Colonic mucosa (tissue), 4 donors: Measurements from ENCODE around the gene ARMC3. TPM values are rescaled to one million over a fixed set of nuclear protein-coding genes. Genes with fewer than 3 reads are reported as not detected.
"Not testable (repeated sequence)": the region's sequence is repeated elsewhere in the genome, so short reads cannot be mapped to it uniquely, and the experiment has no call there.

ENCODE experiments used
- DNase-seq: peaks from one replicate; pipeline ENCODE4 v3.0.0-alpha.2; 2020
- H3K27ac ChIP-seq: fragments of 200-600 bp; one replicate; pipeline ENCODE4 v1.8.0; 2021
- H3K27me3 ChIP-seq: fragments of 200-600 bp; one replicate; pipeline ENCODE4 v1.8.0; 2021
- H3K36me3 ChIP-seq: fragments of 200-600 bp; one replicate; pipeline ENCODE4 v1.8.0; 2021
- H3K4me1 ChIP-seq: fragments of 200-600 bp; one replicate; pipeline ENCODE4 v1.8.0; 2021; ENCODE audit warnings: mild to moderate bottlenecking
- H3K4me3 ChIP-seq: fragments of 200-600 bp; one replicate; pipeline ENCODE4 v1.8.0; 2021
- H3K9ac ChIP-seq, 2 donors: one replicate each; pipeline ENCODE4 v1.7.0; 2013; ENCODE audit warnings: control low read depth in 2 of 2, low read depth in 2 of 2, low read length in 2 of 2
- H3K9me3 ChIP-seq: fragments of 200-600 bp; one replicate; pipeline ENCODE4 v1.8.0; 2021
- intact Hi-C: fragments of 100-400 bp; cut with DNase I; formaldehyde crosslinking; loops from one replicate; pipeline ENCODE4 v1.14.1; 2022
- total RNA-seq, 2 donors: library from RNA; stranded (reverse); fragmentation: NEBNext Ultra II Directional in 1 of 2; extraction: Animal tissue kit (Norgen Biotek cat#: 25700) in 1 of 2; gene quantifications; one replicate each; pipeline ENCODE4 v1.2.1, GENCODE V29; 2021
- TF ChIP-seq, protein P1 (sequence below): fragments of 200-600 bp; IDR thresholded peaks from one replicate; pipeline ENCODE4 v1.8.0; 2022; ENCODE audit warnings: antibody characterized with exemption, mild to moderate bottlenecking
- donor health status: healthy.
- donor health status: DM: no; HTN: no; CAD: no.
- donor health status: DM: no; HTN: no; CAD: no.

ARMC3 gene
- total RNA-seq, 2 donors from 2014 or later = not detected

DNA sequence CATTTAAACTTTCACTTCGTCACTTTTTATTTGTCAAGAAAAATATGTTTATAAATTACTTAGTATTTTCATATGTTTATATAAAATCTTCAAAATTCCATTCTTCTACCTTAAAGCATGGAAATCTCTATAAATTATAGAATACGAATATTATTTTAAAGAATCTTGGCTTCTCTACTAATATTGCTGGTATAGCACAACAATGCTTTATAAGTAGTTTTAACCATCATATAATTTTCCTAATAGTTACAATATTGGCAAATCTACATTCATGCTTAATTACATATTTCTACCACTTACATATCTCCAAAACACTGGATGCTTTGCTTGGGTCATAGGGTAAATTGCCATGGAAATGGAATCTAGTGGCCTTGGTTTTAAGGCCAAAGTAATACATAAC is 21.1 kb upstream of the ARMC3 start:
- Histone ChIP-seq H3K27ac (no peak overlapping the region), H3K27me3 (no peaks in the 10 kb centered on the region), H3K4me3 (no peak overlapping the region), H3K9ac (no peak overlapping the region), H3K36me3 (no peaks in the 10 kb centered on the region), H3K9me3 (no peaks in the 10 kb centered on the region), H3K4me1 (no peaks in the 10 kb centered on the region)
- DNase-seq = no peak
- intact Hi-C loops = no loop called here
- TF ChIP-seq, protein P1, sequence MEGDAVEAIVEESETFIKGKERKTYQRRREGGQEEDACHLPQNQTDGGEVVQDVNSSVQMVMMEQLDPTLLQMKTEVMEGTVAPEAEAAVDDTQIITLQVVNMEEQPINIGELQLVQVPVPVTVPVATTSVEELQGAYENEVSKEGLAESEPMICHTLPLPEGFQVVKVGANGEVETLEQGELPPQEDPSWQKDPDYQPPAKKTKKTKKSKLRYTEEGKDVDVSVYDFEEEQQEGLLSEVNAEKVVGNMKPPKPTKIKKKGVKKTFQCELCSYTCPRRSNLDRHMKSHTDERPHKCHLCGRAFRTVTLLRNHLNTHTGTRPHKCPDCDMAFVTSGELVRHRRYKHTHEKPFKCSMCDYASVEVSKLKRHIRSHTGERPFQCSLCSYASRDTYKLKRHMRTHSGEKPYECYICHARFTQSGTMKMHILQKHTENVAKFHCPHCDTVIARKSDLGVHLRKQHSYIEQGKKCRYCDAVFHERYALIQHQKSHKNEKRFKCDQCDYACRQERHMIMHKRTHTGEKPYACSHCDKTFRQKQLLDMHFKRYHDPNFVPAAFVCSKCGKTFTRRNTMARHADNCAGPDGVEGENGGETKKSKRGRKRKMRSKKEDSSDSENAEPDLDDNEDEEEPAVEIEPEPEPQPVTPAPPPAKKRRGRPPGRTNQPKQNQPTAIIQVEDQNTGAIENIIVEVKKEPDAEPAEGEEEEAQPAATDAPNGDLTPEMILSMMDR = no peak

DNA sequence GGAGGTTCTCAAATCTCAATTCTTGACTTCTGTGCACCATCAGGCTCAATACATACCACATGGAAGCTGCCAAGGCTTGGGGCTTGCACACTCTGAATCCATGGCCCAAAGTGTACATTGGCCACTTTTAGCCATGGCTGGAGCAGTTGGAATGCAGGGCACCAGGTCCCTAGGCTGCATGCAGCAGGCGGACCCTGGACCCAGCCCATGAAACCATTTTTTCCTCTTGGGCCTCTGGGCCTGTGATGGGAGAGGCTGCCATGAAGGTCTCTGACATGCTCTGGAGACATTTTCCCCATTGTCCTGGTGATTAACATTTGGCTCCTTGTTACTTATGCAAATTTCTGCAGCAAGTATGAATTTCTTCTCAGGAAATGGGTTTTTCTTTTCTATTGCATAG is 19.0 kb upstream of the ARMC3 start:
- Histone ChIP-seq H3K27me3 (no peaks in the 10 kb centered on the region), H3K27ac (no peak overlapping the region), H3K9me3 (no peaks in the 10 kb centered on the region), H3K4me3 (no peak overlapping the region), H3K36me3 (no peaks in the 10 kb centered on the region), H3K9ac (no peak overlapping the region), H3K4me1 (no peaks in the 10 kb centered on the region)
- intact Hi-C loops = no loop called here
- no peak for DNase-seq
- TF ChIP-seq, protein P1 = no peak

DNA sequence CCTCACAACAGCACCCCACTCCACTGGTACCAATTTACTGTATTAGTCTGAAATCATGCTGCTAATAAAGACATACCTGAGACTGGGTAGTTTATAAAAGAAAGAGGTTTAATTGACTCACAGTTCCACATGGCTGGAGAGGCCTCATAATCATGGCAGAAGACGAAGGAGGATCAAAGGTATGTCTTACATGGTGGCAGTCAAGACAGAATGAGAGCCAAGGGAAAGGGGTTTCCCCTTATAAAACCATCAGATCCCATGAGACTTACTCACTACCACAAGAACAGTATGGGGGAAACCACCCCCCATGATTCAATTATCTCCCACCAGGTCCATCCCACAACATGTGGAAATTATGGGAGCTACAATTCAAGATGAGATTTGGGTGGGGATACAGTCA is 18.2 kb upstream of the ARMC3 start:
- H3K4me3 ChIP-seq, DNase-seq, H3K4me1 ChIP-seq, H3K9ac ChIP-seq, H3K9me3 ChIP-seq, H3K27ac ChIP-seq, intact Hi-C loops, H3K36me3 ChIP-seq, H3K27me3 ChIP-seq: not testable (repeated sequence)

DNA sequence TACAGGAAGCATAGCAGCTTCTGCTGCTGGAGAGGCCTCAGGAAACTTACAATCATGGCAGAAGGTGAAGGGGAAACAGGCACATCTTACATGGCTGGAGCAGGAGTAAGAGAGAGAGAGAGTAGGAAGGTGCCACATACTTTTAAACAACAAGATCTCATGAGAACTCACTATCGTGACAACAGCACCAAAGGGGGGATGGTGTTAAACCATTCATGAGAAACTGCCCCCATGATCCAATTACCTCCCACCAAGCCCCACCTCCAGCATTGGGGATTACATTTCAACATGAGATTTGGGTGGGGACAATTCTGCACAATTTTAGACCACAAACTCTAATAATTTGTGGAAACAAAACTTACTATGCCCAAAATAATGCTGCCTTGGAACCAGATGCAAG is 16.8 kb upstream of the ARMC3 start:
- Histone ChIP-seq H3K9me3 (no peaks in the 10 kb centered on the region), H3K36me3 (no peaks in the 10 kb centered on the region), H3K4me1 (no peaks in the 10 kb centered on the region), H3K4me3 (no peak overlapping the region), H3K27ac (no peak overlapping the region), H3K9ac (no peak overlapping the region), H3K27me3 (no peaks in the 10 kb centered on the region)
- DNase-seq = no peak
- intact Hi-C loops = no loop called here
- TF ChIP-seq, protein P1 = no peak

DNA sequence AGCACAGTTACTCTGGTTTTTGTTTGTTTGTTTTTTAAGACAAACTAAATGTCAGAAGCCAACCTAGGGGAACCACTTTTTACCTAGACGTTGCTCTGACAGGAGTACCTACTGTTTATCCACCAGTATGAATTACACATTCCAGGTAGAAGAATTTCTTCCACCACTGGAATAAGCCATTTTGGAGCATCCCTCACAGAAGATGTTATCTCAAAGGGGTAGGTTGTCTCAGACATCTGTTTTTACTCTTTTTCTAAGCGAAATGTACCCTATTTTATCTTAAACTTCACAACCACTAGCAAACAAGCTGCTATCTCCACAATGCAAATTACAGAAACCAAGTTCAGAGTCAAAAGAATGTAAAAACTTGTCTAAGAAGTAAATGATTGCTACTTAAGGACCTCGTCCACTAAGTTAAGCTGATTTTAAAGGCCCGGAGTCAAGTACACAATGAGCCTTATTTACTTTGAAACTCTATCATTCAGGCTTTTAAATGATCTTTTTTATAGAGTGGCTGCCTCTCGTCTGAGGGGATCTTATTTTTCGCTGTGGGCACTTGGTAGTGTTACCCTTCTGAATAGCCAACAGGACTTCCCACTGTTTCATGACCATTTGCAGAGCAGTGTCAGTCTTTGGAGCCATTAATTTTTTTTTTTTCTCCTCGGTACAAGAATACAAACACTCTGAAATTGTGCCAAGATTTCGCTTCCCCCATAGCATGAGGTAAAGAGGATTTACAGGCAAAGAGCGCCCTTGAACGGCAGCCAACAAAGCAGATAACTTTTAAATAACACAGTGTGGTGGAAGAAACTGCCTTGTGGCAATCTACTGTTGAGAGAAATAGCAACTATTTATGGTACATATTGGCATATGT is 15.7 kb upstream of the ARMC3 start:
- intact Hi-C loops = no loop called here
- H3K4me1 ChIP-seq = no peaks in the 10 kb centered on the region
- no peaks in the 10 kb centered on the region for H3K9me3 ChIP-seq
- no peak overlapping the region for H3K4me3 ChIP-seq
- no peak overlapping the region for H3K9ac ChIP-seq
- no peaks in the 10 kb centered on the region for H3K36me3 ChIP-seq
- H3K27me3 ChIP-seq = no peaks in the 10 kb centered on the region
- TF ChIP-seq, protein P1 = no peak
- no peak overlapping the region for H3K27ac ChIP-seq
- peak; percentile 32 for DNase-seq

DNA sequence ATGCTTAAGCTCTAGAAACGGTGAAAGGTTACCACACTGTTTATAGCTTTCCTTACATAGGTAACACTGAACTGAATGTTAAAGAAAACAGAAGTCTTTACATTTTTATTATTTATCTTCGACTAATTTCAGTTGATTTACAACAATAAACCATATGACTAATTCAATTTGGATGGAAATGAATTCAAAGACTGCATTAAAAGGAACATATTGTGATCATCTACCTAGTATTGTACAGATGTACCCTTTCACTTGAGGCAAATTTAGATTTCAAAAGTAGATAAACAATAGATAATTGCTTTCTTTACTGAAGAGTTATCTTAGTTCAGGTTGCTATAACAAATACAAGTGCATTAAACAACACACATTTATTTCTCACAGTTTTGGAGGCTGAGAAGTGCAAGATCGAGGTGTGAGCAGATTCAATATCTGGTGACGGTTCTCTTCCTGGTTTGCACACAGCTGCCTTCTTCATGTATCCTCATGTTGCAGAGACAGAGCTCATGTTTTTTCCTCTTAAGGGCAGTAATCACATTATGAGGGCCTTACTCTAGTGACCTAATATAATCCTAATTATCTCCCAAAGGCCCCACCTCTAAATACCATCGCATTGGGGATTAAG is 15.0 kb upstream of the ARMC3 start:
- DNase-seq = no peak
- no peak overlapping the region for H3K9ac ChIP-seq
- intact Hi-C loops = no loop called here
- no peak overlapping the region for H3K4me3 ChIP-seq
- H3K27ac ChIP-seq = no peak overlapping the region
- no peaks in the 10 kb centered on the region for H3K36me3 ChIP-seq
- TF ChIP-seq, protein P1 = no peak
- H3K9me3 ChIP-seq = no peaks in the 10 kb centered on the region
- H3K27me3 ChIP-seq = no peaks in the 10 kb centered on the region
- no peaks in the 10 kb centered on the region for H3K4me1 ChIP-seq
